Stomach (tissue), 9 donors: ENCODE results near the gene RC3H2. TPM values are rescaled to one million over a fixed set of nuclear protein-coding genes. Genes with fewer than 3 reads are reported as not detected.
"Not testable (repeated sequence)": the region's sequence is repeated elsewhere in the genome, so short reads cannot be mapped to it uniquely, and the experiment has no call there.

Experiments
- DNase-seq, 2 donors: peaks; one replicate each; pipeline versions ENCODE4 v3.0.0 to v3.0.0-alpha.2; 2013 to 2019
- H3K27ac ChIP-seq, 5 donors: fragments of 200-600 bp in 4 of 5; sonication (generic) in 4 of 5; one replicate each; pipeline ENCODE4 v1.5.1; 2013 to 2019; ENCODE audit warnings: mild to moderate bottlenecking in 1 of 5, moderate library complexity in 1 of 5
- H3K27me3 ChIP-seq, 3 donors: fragments of 200-600 bp; sonication (generic); one replicate each; pipeline ENCODE4 v1.5.1; 2017 to 2019; ENCODE audit warnings: mixed run types in 1 of 3
- H3K36me3 ChIP-seq, 4 donors: fragments of 200-600 bp; sonication (generic); 1 replicate in 3 of 4; 2 replicates in 1 of 4; pipeline ENCODE4 v1.5.1; 2016 to 2019
- H3K4me1 ChIP-seq, 4 donors: fragments of 200-600 bp; sonication (generic); one replicate each; pipeline ENCODE4 v1.5.1; 2016 to 2019
- H3K4me3 ChIP-seq, 4 donors: fragments of 200-600 bp; sonication (generic) in 3 of 4; one replicate each; pipeline ENCODE4 v1.5.1; 2016 to 2019; ENCODE audit warnings: mild to moderate bottlenecking in 1 of 4
- H3K9me3 ChIP-seq, 4 donors: fragments of 200-600 bp; sonication (generic); one replicate each; pipeline ENCODE4 v1.5.1; 2016 to 2019
- EP300 ChIP-seq: sonication (generic); formaldehyde crosslinking; IDR thresholded peaks from one replicate; pipeline ENCODE4 v1.6.1; 2017; ENCODE audit warnings: antibody characterized with exemption
- POLR2A ChIP-seq, 4 donors: fragments of 450-650 bp; IDR thresholded peaks; one replicate each; pipeline ENCODE4 v1.6.1; 2016; ENCODE audit warnings: antibody characterized with exemption in 4 of 4, control low read depth in 2 of 4, mild to moderate bottlenecking in 1 of 4, moderate library complexity in 1 of 4
- POLR2AphosphoS5 ChIP-seq, 3 donors: sonication (generic); formaldehyde crosslinking; IDR thresholded peaks; one replicate each; pipeline ENCODE4 v1.6.1; 2016; ENCODE audit warnings: antibody characterized with exemption in 3 of 3
- whole genome bisulfite sequencing, 5 donors: extraction: QIAGEN DNeasy Blood & Tissue Kit in 3 of 5; methylation state at CpG; one replicate each; pipeline versions ENCODE4 v1.1.5 to v1.1.7; 2013 to 2018; 5-methylcytosine and 5-hydroxymethylcytosine counted together
- intact Hi-C: fragments of 100-400 bp; cut with DNase I; formaldehyde crosslinking; loops from one replicate; pipeline ENCODE4 v1.15.1; 2023; ENCODE audit warnings: low total_unique reads
- polyA plus RNA-seq, 3 donors: library from polyadenylated mRNA; stranded (reverse); fragments of 200-250 nt; gene quantifications; one replicate each; pipeline ENCODE4 v1.2.3, GENCODE V29; 2013
- total RNA-seq, 5 donors: library from RNA; depleted of rRNA; stranded (reverse); fragments of >200 nt; gene quantifications; one replicate each; pipeline versions ENCODE4 v1.1.0 to v1.2.3, GENCODE V29; 2014 to 2016
- TF ChIP-seq, protein P1 (sequence below), 7 experiments: fragments of 450-650 bp in 4 of 7; fragments of 200-600 bp in 3 of 7; sonication (generic) in 3 of 7; IDR thresholded peaks; one replicate each; pipeline ENCODE4 v1.5.1; 2016 to 2019; ENCODE audit warnings: antibody characterized with exemption in 7 of 7, control low read depth in 2 of 7, mild to moderate bottlenecking in 1 of 7
- donor health status: healthy with polysubstance abuse.
- donor health status: Bipolar disorder and iron deficiency.
- donor health status: healthy.

The RC3H2 gene
- total and polyA plus RNA-seq, 8 donors, result 5.8 to 66.3 (median 22.3) TPM

DNA sequence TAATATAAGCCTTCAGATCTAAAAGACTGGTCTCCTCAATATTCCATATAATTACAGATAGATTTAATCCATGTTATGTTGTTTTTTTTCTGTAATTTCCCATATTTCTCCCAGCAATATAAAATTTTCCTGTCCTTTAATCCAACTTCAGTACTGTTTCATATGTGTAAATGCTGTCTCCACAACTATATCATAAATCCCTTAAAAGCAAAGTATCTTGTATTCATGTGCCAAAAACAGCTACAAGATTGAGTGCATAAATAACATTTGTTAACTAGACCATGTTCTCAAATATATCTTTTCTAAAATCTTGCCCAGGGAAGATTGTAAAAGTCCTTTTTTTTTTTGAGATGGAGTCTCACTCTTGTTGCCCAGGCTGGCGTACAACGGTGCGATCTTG is 41.8 kb downstream of the RC3H2 start:
- H3K4me3 ChIP-seq, result no peak overlapping the region
- DNase-seq, result no peak
- H3K27ac ChIP-seq, result no peak overlapping the region
- intact Hi-C loops, result no loop called here
- H3K27me3 ChIP-seq, result no peaks in the 10 kb centered on the region
- no peaks in the 10 kb centered on the region for H3K4me1 ChIP-seq
- TF ChIP-seq POLR2A (IDR thresholded peaks at IDR 0.05) (no peak), POLR2AphosphoS5 (IDR thresholded peaks at IDR 0.05) (no peak), EP300 (no peak)
- TF ChIP-seq, protein P1, sequence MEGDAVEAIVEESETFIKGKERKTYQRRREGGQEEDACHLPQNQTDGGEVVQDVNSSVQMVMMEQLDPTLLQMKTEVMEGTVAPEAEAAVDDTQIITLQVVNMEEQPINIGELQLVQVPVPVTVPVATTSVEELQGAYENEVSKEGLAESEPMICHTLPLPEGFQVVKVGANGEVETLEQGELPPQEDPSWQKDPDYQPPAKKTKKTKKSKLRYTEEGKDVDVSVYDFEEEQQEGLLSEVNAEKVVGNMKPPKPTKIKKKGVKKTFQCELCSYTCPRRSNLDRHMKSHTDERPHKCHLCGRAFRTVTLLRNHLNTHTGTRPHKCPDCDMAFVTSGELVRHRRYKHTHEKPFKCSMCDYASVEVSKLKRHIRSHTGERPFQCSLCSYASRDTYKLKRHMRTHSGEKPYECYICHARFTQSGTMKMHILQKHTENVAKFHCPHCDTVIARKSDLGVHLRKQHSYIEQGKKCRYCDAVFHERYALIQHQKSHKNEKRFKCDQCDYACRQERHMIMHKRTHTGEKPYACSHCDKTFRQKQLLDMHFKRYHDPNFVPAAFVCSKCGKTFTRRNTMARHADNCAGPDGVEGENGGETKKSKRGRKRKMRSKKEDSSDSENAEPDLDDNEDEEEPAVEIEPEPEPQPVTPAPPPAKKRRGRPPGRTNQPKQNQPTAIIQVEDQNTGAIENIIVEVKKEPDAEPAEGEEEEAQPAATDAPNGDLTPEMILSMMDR (IDR thresholded peaks at IDR 0.05), result no peak
- H3K9me3 ChIP-seq, result no peaks in the 10 kb centered on the region
- WGBS, 5 donors, result 95 to 100% (median 99%) methylated on average over 3 of the region's 3 CpGs
- peaks cover 6 to 52% (median 44%) of the 10 kb centered on the region in 4 donors for H3K36me3 ChIP-seq

DNA sequence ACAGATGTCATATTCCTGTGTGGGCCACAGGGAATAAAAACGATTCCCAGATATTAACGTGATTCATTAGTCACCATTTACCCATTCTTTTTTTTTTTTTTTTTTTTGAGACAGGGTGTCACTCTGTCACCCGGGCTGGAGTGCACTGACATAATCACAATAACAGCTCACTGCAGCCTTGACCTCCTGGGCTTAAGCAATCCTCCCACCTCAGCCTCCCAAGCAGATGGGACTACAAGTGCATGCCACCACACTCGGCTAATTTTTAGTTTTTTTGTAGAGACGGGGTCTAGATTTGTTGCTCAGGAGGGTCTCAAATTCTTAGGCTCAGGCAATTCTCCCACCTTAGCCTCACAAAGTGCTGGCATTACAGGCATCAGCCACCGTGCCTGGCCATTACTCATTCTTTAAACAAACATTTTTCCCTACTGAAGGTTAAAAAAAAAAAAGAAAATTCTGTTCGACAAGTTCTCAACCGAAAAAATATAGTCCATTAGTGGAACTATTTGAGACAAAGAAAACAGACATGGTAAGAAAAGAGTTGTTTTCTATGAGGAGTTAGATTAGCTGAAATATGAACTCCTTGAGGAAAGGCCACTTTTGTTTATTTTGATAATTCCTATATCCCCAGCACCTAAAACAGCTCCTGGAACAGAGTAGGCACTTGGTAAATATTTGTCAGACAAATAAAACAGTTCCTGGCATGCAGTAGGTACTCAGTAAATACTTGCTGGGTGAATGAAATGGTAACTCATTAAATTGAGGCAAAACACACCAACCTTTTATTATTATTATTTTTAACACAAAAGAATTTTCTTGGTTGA is 44.6 kb downstream of the RC3H2 start:
- H3K27ac ChIP-seq, result no peak overlapping the region
- no peak for DNase-seq
- intact Hi-C loops, result no loop called here
- no peaks in the 10 kb centered on the region for H3K9me3 ChIP-seq
- 78 to 81% (median 80%) methylated on average over 8 of the region's 8 CpGs for WGBS, 5 donors
- H3K4me3 ChIP-seq, result no peak overlapping the region
- H3K36me3 ChIP-seq, result peaks cover 28 to 77% (median 68%) of the 10 kb centered on the region in 4 donors
- no peaks in the 10 kb centered on the region for H3K27me3 ChIP-seq
- TF ChIP-seq, protein P1 (IDR thresholded peaks at IDR 0.05), result no peak
- no peak for TF ChIP-seq POLR2A (IDR thresholded peaks at IDR 0.05)
- no peak for TF ChIP-seq POLR2AphosphoS5 (IDR thresholded peaks at IDR 0.05)
- no peak for TF ChIP-seq EP300
- no peaks in the 10 kb centered on the region for H3K4me1 ChIP-seq

DNA sequence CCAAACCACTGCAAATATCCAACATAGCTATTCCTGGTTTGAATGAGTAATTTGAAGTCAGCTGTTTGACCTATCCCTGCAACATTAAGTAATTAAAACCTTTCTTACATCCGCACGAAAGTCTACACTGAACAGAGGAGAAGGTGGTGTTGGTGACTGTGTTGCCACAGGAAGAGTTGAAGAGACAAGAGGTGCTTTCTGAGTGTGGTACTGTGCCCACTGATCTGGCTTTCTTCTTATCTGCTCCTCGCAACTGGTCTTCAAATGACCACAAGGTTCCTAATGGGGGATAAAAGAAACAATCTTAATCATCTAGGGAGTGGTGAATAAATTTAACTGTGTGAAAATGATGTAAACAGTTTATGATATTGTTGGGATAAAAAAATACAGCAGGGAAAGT is 47.3 kb downstream of the RC3H2 start:
- Histone ChIP-seq H3K27ac (no peak overlapping the region), H3K36me3 (peaks cover 48 to 82% (median 72%) of the 10 kb centered on the region in 4 donors), H3K9me3 (no peaks in the 10 kb centered on the region), H3K4me3 (no peak overlapping the region), H3K27me3 (no peaks in the 10 kb centered on the region), H3K4me1 (no peaks in the 10 kb centered on the region)
- DNase-seq, result no peak
- WGBS, 5 donors, result 93 to 96% (median 93%) methylated on average over 3 of the region's 3 CpGs
- intact Hi-C loops, result no loop called here
- TF ChIP-seq, protein P1 (IDR thresholded peaks at IDR 0.05), result no peak
- TF ChIP-seq POLR2AphosphoS5 (IDR thresholded peaks at IDR 0.05) (no peak), POLR2A (IDR thresholded peaks at IDR 0.05) (no peak), EP300 (no peak)

DNA sequence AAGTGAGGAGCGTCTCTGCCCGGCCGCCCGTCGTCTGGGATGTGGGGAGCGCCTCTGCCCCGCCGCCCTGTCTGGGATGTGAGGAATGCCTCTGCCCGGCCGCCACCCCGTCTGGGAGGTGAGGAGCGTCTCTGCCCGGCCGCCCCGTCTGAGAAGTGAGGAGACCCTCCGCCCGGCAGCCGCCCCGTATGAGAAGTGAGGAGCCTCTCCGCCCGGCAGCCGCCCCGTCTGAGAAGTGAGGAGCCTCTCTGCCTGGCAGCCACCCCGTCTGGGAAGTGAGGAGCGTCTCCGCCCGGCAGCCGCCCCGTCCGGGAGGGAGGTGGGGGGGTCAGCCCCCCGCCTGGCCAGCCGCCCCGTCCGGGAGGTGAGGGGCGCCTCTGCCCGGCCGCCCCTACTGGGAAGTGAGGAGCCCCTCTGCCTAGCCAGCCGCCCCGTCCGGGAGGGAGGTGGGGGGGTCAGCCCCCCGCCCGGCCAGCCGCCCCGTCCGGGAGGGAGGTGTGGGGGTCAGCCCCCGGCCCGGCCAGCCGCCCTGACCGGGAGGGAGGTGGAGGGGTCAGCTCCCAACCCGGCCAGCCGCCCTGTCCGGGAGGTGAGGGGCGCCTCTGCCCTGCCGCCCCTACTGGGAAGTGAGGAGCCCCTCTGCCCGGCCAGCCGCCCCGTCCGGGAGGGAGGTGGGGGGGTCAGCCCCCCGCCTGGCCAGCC is 52.9 kb downstream of the RC3H2 start:
- Histone ChIP-seq H3K4me1 (peaks cover 0 to 11% (median 3%) of the 10 kb centered on the region in 4 donors), H3K36me3 (peaks cover 57 to 99% (median 97%) of the 10 kb centered on the region in 4 donors)
- WGBS, 5 donors, result 95 to 97% (median 96%) methylated on average over 18 to 30 of the region's 59 CpGs; no CpG with 5 or more reads in 1 of the 5 donors
- H3K27ac ChIP-seq, H3K27me3 ChIP-seq, intact Hi-C loops, DNase-seq, H3K9me3 ChIP-seq, H3K4me3 ChIP-seq: not testable (repeated sequence)
